Rectal smooth muscle tissue (tissue), 1 donor: ENCODE results near the gene UNC5C.

ENCODE experiments used
- H3K27ac ChIP-seq: one replicate; pipeline ENCODE4 v1.7.0; 2013; ENCODE audit warnings: low read depth, low read length, inconsistent platforms
- H3K27me3 ChIP-seq: one replicate; pipeline ENCODE4 v1.7.0; 2013; ENCODE audit warnings: low read length; ENCODE audit not compliant: control insufficient read depth, insufficient read depth
- H3K36me3 ChIP-seq: one replicate; pipeline ENCODE4 v1.7.0; 2013; ENCODE audit warnings: low read length; ENCODE audit not compliant: control insufficient read depth, insufficient read depth
- H3K4me1 ChIP-seq: one replicate; pipeline ENCODE4 v1.7.0; 2013; ENCODE audit warnings: low read length; ENCODE audit not compliant: control insufficient read depth, insufficient read depth
- H3K4me3 ChIP-seq: one replicate; pipeline ENCODE4 v1.7.0; 2013; ENCODE audit warnings: low read length
- H3K9ac ChIP-seq: one replicate; pipeline ENCODE4 v1.7.0; 2013; ENCODE audit warnings: low read length

UNC5C gene

DNA sequence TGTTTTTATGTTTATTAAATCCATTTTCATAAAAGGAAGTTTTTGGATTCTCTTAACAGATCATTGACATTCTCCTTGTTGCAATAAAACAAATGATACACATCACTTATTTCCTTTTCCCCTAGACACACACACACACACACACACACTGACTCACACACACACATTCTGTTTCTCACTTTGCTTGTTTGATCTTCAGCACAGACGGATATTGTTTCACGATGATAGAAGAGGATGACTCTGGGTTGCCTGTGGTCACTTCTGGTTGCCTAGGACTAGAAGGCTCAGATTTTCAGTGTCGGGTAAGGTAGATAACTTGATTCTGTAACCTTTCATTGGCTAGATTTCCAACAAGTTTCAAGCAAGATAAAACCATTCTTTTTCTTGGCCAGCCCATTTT, 434.3 kb downstream of the UNC5C start:
- H3K27me3 ChIP-seq, result no peaks in the 10 kb centered on the region
- no peak overlapping the region for H3K27ac ChIP-seq

More for the DNA sequence above, 434.3 kb downstream of the UNC5C start:
- Histone ChIP-seq H3K36me3 (no peaks in the 10 kb centered on the region), H3K4me1 (no peaks in the 10 kb centered on the region), H3K9ac (no peak overlapping the region), H3K4me3 (no peak overlapping the region)
